Hepatic stellate cell (primary cell): ENCODE data around the gene DTX1.

Experiments used
- DNase-seq: peaks from one replicate; pipeline ENCODE4 v3.0.0; 2011; ENCODE audit warnings: low spot score

The DTX1 gene

GRCh38 chr12:113055594-113056380 is 743 bp upstream of the DTX1 start:
- no peak for DNase-seq

DNA sequence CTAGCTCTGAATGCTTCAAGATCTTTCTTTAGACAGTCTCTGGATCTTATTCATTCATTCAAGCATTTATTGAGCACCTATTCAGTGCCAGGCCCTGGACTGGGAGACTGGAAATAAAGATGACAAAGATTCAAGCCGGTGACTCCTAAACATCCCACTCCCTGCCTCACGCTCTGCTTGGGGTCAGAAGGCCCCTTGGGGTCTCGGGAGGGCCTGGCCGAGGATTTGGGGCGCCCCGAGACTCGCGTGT is 224 bp upstream of the DTX1 start:
- DNase-seq: no peak

GRCh38 chr12:113057565-113058485 is 1.3 kb downstream of the DTX1 start:
- DNase-seq: no peak

GRCh38 chr12:113058553-113058952 is 2.0 kb downstream of the DTX1 start:
- DNase-seq: no peak

DNA sequence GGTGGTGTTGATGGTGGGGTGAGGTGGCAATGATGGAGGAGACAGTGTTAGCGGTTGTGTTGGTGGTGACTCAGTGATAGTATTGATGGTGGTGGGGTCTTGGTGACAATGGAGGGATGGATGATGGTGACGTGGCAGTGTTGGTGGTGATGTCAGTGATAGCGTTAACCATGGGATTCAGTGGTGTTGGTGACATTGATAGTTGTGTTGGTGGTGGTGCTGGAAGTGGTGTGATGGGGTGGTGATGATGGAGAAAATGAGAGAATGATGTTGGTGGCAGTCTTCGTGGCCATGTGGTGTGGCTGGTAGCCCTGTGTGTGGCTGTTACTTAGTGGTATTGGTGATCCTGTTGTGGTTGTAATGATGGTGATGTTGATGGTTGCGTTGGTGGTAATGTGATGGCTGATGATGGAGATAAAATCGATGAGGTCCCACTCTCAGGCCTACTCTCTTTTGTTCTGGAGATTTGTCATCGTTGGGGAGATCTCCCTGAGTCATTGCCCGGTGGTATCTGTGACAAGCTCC is 2.6 kb downstream of the DTX1 start:
- no peak for DNase-seq

GRCh38 chr12:113060336-113060960 is 3.9 kb downstream of the DTX1 start:
- DNase-seq: no peak

DNA sequence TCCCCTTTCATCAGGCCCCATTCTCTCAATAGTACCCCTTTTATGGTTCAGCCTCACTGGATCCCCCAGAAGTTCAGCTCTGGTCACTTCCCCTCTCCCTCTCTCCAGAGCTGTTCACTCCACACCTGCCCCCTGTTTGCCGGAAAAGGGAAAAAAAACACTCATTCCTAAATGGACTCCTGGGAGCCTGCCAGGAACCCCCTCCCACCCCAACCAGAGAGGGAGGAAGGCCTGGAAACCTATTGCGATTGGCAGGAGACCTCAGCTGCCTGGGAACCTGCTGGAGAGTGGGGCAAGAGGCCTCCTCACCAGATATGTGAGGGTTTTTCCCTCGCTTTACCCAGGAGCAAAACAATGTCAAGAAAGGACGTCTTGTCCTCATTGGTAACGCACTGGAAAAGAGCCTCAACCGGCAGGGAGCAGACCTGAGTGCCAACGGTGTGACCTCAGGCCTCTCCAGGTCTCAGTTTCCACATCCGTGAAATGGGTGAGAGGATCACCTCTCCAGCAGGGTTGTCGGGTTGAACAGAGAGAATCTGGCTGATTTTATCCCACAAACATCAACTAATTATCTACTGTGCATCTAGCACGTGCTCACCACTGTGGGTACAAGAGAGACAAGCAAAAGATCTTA is 4.6 kb downstream of the DTX1 start:
- no peak for DNase-seq

- no peak for DNase-seq
Measured at GRCh38 chr12:113062502-113063395, 6.2 kb downstream of the DTX1 start.

DNA sequence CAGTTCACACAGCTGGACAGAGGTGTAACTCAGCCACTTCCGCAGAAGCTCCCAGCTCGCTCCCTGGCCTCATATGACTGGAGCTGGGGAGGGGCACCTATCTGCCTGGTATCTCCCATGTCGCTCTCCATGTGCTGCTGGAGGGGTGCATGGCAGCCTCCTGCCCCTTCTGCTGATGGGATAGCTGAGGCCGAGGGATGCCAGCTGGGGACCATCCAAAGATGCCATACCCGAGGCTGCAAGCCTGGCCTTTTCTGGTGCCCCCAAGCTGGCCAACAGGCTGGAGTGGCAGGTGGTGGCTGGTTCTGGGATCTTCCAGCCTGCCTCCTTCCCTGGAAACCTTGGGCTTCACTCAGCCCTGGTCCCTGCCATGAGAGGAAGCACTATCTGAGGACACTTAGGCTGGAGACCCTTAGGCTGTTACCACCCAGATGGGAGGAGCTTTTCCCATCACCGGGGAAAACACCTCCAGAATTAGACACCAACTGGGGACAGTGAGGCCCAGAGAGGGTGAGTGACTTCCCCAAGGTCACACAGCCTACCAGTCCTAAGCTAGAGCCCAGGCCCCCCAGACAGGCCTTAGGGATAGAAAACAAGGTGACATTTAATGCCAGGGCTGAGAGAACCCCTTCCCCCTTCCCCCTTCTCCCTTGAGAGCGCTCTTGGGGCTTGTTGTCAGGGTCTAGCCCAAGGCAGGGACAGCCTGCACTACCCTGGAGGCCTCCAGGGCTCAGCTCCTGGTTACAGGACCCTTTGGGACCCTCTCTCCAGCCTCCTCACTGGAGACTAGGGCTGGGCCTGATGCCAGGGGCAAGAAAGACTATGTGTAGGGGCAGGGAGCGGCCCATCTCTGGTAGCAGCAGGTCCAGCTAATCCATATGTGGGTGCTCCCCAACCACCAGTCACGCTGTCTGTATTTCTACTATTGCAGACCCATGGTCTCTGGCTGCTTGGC is 7.1 kb downstream of the DTX1 start:
- no peak for DNase-seq

DNA sequence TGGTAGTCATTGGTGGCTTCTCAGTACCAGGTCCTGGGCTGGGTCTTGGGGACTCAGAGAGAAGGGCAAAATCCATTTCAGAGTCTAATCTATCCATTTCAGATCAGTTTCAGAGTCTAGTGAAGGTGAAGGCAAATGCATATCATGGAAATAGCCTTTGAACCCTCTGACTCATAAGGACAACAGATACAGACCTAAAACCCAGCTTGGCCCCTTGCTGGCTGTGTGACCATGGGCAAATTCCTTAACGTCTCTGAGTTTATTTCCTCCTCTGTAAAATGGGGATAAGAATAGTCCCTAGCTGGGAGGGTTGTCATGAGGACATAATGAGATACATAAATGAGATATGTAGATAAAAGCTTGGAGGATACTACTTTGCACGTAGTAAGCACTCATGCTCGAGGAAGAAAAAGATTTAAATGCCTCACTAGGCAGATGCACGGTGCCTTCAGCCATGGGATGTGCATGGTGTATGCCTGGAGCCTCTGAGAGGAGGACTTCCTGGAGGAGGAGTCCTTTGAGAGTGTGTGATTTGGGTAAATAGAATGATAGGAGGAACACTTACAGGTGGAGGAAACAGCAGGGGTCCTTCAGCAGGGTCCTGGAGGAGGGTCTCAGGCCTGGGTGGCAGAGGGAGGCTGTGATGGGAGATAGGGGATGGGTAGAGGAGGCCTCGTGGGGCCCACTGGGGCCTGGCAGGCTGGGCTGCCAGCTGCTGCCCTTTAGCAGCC is 8.0 kb downstream of the DTX1 start:
- DNase-seq: no peak

GRCh38 chr12:113065126-113066007 is 8.8 kb downstream of the DTX1 start:
- no peak for DNase-seq

DNA sequence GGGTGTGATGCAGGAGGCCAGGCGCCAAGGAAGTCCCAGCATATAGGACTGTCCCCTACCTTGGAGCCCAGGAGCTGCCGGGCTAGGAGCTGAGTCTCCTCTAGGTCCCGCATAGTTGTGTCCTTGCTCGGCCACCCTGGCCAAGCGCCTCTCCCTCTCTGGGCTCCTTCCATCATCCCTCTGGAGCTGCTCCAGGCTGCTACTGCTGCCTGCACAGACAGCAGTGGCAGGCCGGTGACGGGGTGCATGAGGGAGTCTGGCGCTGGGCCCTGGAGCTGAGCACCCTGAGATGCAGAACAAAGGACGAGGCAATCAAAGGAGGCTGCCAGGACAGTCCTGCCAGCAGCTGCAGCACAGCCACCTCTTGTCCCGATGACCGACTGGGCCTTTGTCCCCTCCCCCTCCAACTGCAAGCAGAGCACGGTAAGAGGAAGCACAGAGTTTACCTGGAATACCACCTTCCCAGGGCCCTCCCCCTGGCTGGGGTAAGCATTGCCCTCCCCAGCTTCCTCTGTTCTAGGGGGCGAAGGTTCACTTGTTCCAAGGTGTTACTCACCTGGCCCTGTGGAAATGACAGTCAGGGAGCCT is 10.4 kb downstream of the DTX1 start:
- no peak for DNase-seq

DNA sequence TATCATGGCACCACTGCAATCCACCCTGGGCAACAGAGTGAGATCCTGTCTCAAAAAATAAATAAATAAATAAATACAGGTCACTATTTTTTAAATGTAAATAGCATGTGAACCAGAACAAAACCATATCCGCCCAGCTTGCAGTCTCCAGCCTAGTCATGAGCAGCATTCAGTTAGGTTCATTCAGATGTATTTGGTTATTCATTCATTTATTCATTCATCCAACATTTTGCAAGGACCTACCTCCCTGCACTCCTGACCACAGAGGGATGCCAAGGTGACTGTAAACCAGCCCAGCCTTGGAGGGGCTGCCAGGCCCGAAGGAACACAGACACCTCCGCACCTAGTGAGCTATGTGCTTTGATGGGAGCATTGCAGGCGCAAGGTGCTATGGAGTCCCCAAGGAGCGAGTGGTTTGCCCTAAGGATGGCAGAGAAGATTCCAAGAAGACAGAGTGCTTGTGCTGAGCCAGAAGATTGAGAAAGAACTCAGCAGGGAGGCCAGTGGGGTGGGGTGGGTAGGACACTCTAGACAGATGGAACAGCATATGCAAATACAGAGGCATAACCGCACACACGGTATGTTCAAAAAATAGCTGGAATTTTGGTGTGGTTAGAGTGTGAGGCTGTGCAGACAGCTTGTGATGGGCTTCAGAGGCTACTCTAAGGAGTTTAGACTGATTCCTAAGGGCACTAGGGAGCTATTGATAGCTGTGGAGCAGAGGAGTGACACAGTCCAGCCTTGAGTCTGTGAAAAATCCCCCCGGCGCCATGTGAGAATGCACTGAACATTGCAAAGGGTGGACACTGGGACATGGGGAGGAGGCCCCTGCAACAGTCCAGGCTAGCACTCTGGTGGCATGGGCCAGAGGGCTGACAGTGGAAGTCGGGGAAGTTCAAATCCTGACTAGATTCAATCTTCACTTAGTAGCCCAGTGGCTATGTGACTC is 11.7 kb downstream of the DTX1 start:
- no peak for DNase-seq

DNA sequence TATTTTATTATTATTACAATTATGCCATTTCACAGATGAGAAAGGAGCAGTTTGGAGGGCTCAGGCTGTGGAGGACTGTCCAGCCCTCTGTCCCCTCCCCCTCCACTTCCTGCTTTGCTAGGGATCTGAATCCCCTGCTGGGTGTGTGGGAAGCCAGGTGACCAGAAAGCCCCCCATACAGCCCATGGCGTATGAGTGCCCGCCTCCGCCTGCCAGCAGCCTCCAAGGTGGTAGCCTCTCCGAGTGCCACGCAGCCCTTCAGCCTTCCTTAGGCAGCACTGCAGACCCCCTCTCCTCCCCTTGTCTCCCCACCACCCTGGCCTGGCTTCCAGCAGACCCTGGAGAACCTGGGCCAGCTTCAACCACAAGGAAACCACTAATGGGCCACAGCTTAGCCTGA is 12.6 kb downstream of the DTX1 start:
- DNase-seq: no peak

DNA sequence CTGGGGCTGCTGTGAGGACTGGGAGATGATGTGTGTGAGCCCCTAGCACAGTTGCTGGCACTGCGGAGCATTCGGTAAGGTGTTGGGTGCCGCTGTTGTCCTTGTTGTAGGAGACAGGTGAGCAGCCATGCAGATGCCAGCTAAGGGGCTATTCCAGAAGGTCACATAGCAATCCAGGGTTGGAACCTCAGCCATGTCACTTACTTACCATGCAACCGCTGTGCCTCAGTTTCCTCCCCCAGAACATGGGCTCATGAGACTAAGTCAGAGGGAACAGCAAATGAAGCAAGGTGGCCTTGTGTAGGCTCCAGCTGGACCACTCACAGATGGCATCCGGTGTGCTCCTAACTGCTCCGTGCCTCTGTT is 13.2 kb downstream of the DTX1 start:
- no peak for DNase-seq

DNA sequence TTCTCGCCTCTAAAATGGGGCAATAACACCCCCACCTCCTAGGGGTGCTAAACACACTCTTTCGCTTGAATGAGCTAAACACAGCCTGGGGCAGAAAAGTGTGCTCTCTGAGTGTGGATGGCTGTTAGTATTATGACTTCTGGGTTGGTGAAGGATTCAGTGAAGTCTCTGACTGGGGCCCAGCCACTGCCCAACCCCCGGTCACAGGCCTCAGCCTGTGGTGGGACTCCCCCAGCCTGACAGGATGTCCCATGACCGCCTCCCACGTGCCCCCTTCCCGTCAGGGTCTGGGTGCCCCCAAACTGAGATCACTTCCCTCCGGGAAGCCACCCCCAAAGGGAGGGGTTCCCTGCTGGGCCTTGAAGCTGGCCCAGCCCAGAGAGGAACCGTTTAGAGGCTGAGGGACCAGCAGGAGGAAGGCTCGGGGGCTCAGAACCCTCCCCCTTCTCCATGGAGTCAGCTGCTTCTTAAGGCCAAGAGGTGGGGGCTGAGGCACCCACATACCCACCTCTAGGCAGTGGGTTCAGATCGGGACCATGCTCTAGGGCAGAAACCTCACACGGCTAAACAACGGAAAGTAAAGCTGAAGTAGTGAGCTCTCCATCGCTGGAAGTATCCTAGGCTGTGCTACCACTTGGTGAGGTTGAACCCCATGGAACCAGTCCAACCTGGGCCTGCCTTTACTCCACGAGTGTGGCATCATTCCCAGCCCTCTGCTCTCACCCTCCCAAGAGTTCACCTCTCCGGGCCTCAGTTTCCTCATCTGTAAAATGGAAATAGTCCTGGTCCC is 13.8 kb downstream of the DTX1 start:
- no peak for DNase-seq
